BLaER1 (cell line): Measurements from ENCODE around the gene HNF4A.

Source experiments
- H3K27ac ChIP-seq: shearing (Covaris generic); formaldehyde crosslinking; 2 replicates; pipeline ENCODE4 v1.8.1; 2022
- H3K27me3 ChIP-seq: shearing (Covaris generic); formaldehyde crosslinking; 2 replicates; pipeline ENCODE4 v1.8.1; 2022
- H3K36me3 ChIP-seq: shearing (Covaris generic); formaldehyde crosslinking; 2 replicates; pipeline ENCODE4 v1.8.1; 2022
- H3K4me1 ChIP-seq: shearing (Covaris generic); formaldehyde crosslinking; 2 replicates; pipeline ENCODE4 v1.8.1; 2022
- H3K4me2 ChIP-seq: shearing (Covaris generic); formaldehyde crosslinking; 2 replicates; pipeline ENCODE4 v1.8.1; 2022
- H3K4me3 ChIP-seq: shearing (Covaris generic); formaldehyde crosslinking; 2 replicates; pipeline ENCODE4 v1.8.1; 2022
- H3K9ac ChIP-seq: shearing (Covaris generic); formaldehyde crosslinking; 2 replicates; pipeline ENCODE4 v1.8.1; 2022
- H3K9me3 ChIP-seq: shearing (Covaris generic); formaldehyde crosslinking; 2 replicates; pipeline ENCODE4 v1.8.1; 2022
- H4K20me1 ChIP-seq: shearing (Covaris generic); formaldehyde crosslinking; 2 replicates; pipeline ENCODE4 v1.8.1; 2022
- Cebpa-rat ChIP-seq: shearing (Covaris generic); IDR thresholded peaks from 2 replicates; pipeline ENCODE4 v1.8.1; 2022

Gene HNF4A

GRCh38 chr20:44392776-44393607 is 37.5 kb downstream of the HNF4A start:
- TF ChIP-seq Cebpa-rat = no peak
- H3K4me1 ChIP-seq = no peaks in the 10 kb centered on the region
- no peak overlapping the region for H3K4me2 ChIP-seq
- H3K36me3 ChIP-seq = no peaks in the 10 kb centered on the region
- no peak overlapping the region for H3K27ac ChIP-seq
- no peak overlapping the region for H3K4me3 ChIP-seq
- no peaks in the 10 kb centered on the region for H3K27me3 ChIP-seq
- H3K9me3 ChIP-seq = no peaks in the 10 kb centered on the region
- no peaks in the 10 kb centered on the region for H4K20me1 ChIP-seq
- H3K9ac ChIP-seq = no peak overlapping the region

GRCh38 chr20:44393608-44394451 is 38.3 kb downstream of the HNF4A start:
- Histone ChIP-seq H3K27me3 (no peaks in the 10 kb centered on the region), H3K4me3 (no peak overlapping the region), H3K4me2 (no peak overlapping the region), H3K9ac (no peak overlapping the region), H3K36me3 (no peaks in the 10 kb centered on the region), H3K4me1 (no peaks in the 10 kb centered on the region), H4K20me1 (no peaks in the 10 kb centered on the region), H3K27ac (no peak overlapping the region), H3K9me3 (no peaks in the 10 kb centered on the region)
- no peak for TF ChIP-seq Cebpa-rat

GRCh38 chr20:44394452-44394701 is 38.9 kb downstream of the HNF4A start:
- no peaks in the 10 kb centered on the region for H3K9me3 ChIP-seq
- no peak overlapping the region for H3K9ac ChIP-seq
- TF ChIP-seq Cebpa-rat = no peak
- no peaks in the 10 kb centered on the region for H3K36me3 ChIP-seq
- no peaks in the 10 kb centered on the region for H3K4me1 ChIP-seq
- no peak overlapping the region for H3K27ac ChIP-seq
- no peak overlapping the region for H3K4me3 ChIP-seq
- no peaks in the 10 kb centered on the region for H3K27me3 ChIP-seq
- no peak overlapping the region for H3K4me2 ChIP-seq
- H4K20me1 ChIP-seq = no peaks in the 10 kb centered on the region

- Histone ChIP-seq H3K4me3 (no peak overlapping the region), H3K4me2 (no peak overlapping the region), H3K9ac (no peak overlapping the region), H3K36me3 (no peaks in the 10 kb centered on the region), H3K4me1 (no peaks in the 10 kb centered on the region), H3K27me3 (no peaks in the 10 kb centered on the region), H3K9me3 (no peaks in the 10 kb centered on the region), H4K20me1 (no peaks in the 10 kb centered on the region), H3K27ac (no peak overlapping the region)
- no peak for TF ChIP-seq Cebpa-rat
Observed at GRCh38 chr20:44394702-44395460, 39.4 kb downstream of the HNF4A start.

GRCh38 chr20:44395461-44396340 is 40.2 kb downstream of the HNF4A start:
- Histone ChIP-seq H3K9me3 (no peaks in the 10 kb centered on the region), H3K4me3 (no peak overlapping the region), H3K36me3 (no peaks in the 10 kb centered on the region), H3K4me2 (no peak overlapping the region), H4K20me1 (no peaks in the 10 kb centered on the region), H3K9ac (no peak overlapping the region), H3K27me3 (no peaks in the 10 kb centered on the region), H3K4me1 (no peaks in the 10 kb centered on the region), H3K27ac (no peak overlapping the region)
- no peak for TF ChIP-seq Cebpa-rat

GRCh38 chr20:44396369-44397130 is 41.1 kb downstream of the HNF4A start:
- Histone ChIP-seq H3K9ac (no peak overlapping the region), H3K27me3 (no peaks in the 10 kb centered on the region), H4K20me1 (no peaks in the 10 kb centered on the region), H3K36me3 (no peaks in the 10 kb centered on the region), H3K9me3 (no peaks in the 10 kb centered on the region), H3K4me3 (no peak overlapping the region), H3K4me2 (no peak overlapping the region), H3K27ac (no peak overlapping the region), H3K4me1 (no peaks in the 10 kb centered on the region)
- TF ChIP-seq Cebpa-rat = no peak

GRCh38 chr20:44398335-44398734 is 42.8 kb downstream of the HNF4A start:
- Histone ChIP-seq H3K4me3 (no peak overlapping the region), H3K9me3 (no peaks in the 10 kb centered on the region), H3K9ac (no peak overlapping the region), H4K20me1 (no peaks in the 10 kb centered on the region), H3K4me2 (no peak overlapping the region), H3K4me1 (no peaks in the 10 kb centered on the region), H3K36me3 (no peaks in the 10 kb centered on the region), H3K27me3 (no peaks in the 10 kb centered on the region), H3K27ac (no peak overlapping the region)
- TF ChIP-seq Cebpa-rat = no peak

GRCh38 chr20:44399446-44399845 is 43.9 kb downstream of the HNF4A start:
- no peaks in the 10 kb centered on the region for H3K9me3 ChIP-seq
- no peak overlapping the region for H3K9ac ChIP-seq
- H3K4me2 ChIP-seq = no peak overlapping the region
- H3K4me3 ChIP-seq = no peak overlapping the region
- no peaks in the 10 kb centered on the region for H3K36me3 ChIP-seq
- no peaks in the 10 kb centered on the region for H3K4me1 ChIP-seq
- no peaks in the 10 kb centered on the region for H4K20me1 ChIP-seq
- H3K27ac ChIP-seq = no peak overlapping the region
- no peaks in the 10 kb centered on the region for H3K27me3 ChIP-seq
- TF ChIP-seq Cebpa-rat = no peak

GRCh38 chr20:44400671-44400969 is 45.1 kb downstream of the HNF4A start:
- no peak overlapping the region for H3K27ac ChIP-seq
- no peak for TF ChIP-seq Cebpa-rat

More at GRCh38 chr20:44400671-44400969, 45.1 kb downstream of the HNF4A start:
- Histone ChIP-seq H3K4me3 (no peak overlapping the region), H3K27me3 (no peaks in the 10 kb centered on the region), H3K4me2 (no peak overlapping the region), H4K20me1 (no peaks in the 10 kb centered on the region), H3K9ac (no peak overlapping the region), H3K36me3 (no peaks in the 10 kb centered on the region), H3K9me3 (no peaks in the 10 kb centered on the region), H3K4me1 (no peaks in the 10 kb centered on the region)
